Stimulated activated CD4-positive, alpha-beta T cell treated with anti-CD3 and anti-CD28 coated beads, Interleukin-2, amount 100 ng/mL, for 48 hours (primary cell): ENCODE measurements around the gene TOP3B.
A peak's percentile ranks its signal among the peaks of the same experiment; 100 is the strongest.

Experiments
- DNase-seq, 2 donors: peaks; one replicate each; pipeline ENCODE4 v3.0.0-alpha.2; 2020

TOP3B gene, protein sequence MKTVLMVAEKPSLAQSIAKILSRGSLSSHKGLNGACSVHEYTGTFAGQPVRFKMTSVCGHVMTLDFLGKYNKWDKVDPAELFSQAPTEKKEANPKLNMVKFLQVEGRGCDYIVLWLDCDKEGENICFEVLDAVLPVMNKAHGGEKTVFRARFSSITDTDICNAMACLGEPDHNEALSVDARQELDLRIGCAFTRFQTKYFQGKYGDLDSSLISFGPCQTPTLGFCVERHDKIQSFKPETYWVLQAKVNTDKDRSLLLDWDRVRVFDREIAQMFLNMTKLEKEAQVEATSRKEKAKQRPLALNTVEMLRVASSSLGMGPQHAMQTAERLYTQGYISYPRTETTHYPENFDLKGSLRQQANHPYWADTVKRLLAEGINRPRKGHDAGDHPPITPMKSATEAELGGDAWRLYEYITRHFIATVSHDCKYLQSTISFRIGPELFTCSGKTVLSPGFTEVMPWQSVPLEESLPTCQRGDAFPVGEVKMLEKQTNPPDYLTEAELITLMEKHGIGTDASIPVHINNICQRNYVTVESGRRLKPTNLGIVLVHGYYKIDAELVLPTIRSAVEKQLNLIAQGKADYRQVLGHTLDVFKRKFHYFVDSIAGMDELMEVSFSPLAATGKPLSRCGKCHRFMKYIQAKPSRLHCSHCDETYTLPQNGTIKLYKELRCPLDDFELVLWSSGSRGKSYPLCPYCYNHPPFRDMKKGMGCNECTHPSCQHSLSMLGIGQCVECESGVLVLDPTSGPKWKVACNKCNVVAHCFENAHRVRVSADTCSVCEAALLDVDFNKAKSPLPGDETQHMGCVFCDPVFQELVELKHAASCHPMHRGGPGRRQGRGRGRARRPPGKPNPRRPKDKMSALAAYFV

DNA sequence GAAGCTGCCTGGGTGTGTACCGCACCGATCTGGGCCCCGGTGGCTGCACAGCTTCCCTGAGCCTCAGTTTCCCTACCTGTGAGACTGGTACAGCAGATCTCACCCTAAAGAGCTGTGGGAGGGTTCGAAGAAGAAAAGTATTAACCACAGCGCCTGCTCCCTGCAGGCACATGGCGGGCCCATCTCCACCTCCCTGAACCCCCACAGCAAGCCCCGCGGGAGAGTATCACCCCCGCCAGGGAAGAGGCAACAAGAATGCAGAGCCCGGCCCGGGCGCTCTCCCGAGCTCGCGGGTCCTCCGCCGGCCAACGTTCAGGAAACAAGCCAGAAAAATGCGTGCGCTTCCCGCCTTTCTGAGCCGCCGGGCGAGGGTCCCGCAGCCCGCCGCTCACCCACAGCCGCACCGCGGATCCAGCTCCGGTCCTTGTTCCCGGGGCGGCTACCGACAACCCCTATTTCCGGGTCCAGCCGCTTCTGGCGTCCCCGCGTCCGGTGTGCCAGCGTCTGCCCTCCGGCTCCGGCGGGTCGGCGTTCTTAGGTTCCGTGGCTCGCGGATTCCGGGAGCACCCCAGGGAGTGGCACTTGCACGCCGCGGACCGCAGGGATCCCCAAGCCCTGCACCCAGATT, at the start of gene TOP3B:
Gene TOP3B (minus strand): TSS at position 450 of the 628 bp plus-strand sequence. CDS start 7,078 bp downstream, outside the sequence.
- peak; percentile 87 to 88 for DNase-seq

DNA sequence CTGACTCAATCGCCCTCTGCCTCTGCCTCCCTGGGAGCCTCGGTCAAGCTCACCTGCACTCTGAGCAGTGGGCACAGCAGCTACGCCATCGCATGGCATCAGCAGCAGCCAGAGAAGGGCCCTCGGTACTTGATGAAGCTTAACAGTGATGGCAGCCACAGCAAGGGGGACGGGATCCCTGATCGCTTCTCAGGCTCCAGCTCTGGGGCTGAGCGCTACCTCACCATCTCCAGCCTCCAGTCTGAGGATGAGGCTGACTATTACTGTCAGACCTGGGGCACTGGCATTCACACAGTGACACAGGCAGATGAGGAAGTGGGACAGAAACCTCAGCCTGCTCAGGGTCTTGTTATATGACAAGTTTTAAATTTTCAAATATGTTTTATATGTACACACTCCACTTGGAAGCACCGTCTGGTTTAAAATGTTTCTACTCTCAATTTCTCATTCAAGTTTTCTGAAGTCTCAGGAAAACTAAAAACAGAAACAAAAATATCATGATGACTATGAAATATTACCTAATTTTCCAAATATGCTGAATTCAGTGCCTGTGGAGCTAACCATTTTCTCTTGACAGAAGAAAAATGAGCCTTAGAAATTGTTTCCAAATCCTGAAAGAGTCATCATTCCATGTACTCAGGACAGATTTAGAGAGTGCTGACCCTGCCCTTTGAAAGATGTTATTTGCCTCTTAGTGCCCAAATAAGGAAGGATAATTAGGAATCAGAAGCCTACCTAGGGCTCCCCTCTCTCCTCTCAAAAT, 48.8 kb upstream of the TOP3B start:
- no peak for DNase-seq

GRCh38 chr22:22030493-22031182, 48.1 kb upstream of the TOP3B start:
- DNase-seq = no peak

GRCh38 chr22:22027955-22028354, 45.4 kb upstream of the TOP3B start:
- no peak for DNase-seq

GRCh38 chr22:22026157-22026831, 43.7 kb upstream of the TOP3B start:
- no peak for DNase-seq

GRCh38 chr22:22025320-22026156, 43.0 kb upstream of the TOP3B start:
- no peak for DNase-seq

DNA sequence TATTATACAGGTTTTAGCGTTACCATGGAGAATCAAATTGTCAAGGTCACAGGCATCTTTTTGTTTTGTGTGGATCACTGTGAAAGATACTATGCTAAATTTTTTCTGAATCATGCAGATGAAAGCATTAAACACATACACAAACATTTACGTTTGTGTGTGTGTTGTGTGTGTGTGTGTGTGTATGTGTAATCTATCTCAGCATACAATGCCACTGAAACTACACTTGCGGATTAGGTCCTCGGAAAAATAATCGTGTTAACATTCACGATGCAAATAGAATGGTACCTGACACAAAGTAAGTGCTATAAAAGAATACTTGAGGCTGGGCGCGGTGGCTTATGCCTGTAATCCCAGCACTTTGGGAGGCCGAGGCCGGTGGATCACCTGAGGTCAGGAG, 41.9 kb upstream of the TOP3B start:
- no peak for DNase-seq

DNA sequence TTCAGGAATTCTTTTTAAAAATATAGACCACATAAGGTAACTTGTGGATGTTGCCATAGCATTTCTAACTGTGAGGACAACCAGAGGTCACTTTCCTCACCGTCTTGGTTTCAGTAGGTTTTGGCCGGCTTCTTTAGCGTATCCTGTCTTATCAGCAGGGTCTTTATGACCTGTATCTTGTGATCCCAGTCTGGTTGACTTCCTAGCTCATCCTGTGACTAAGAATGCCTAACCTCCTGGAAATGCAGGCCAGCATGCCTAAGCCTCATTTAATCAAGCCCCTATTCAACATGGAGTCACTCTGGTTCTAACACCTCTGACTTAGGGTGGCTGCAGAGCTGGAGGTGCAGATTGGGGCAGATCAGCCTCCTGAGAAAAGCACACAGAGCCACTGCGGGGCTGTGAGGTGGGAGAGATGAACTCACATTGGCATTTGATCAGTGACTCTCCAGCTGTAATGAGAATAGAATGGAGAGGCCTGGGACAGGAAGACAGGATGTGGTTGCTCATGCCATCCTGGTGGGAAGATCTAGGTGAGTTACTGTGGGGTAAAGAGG, 41.1 kb upstream of the TOP3B start:
- no peak for DNase-seq

DNA sequence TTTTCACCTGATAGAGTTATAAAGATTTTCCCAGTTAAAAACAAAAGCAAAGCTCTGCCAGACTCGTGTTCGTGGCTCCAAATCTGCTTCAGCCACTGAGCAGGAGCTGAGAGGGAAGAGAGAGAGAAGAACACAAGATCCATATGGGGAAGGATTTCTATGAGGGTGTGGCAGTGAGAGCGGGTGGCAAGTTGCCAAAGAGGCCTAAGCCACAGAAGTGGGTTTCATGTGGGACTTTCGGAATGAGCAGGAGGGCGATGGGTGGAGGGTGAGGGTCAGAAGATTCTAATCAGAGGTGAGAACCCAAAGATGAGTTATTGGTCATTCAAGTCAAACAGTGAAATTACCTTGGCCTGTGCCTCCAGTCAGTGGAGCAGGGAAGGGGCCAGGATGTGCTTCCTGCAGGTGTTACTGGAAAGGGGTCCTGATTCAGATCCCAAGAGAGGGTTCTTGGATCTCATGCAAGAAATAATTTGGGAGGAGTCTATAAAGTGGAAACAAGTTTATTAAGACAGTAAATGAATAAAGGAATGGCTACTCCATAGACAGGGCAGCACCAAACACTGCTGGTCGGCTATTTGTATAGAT, 40.5 kb upstream of the TOP3B start:
- DNase-seq = no peak

DNA sequence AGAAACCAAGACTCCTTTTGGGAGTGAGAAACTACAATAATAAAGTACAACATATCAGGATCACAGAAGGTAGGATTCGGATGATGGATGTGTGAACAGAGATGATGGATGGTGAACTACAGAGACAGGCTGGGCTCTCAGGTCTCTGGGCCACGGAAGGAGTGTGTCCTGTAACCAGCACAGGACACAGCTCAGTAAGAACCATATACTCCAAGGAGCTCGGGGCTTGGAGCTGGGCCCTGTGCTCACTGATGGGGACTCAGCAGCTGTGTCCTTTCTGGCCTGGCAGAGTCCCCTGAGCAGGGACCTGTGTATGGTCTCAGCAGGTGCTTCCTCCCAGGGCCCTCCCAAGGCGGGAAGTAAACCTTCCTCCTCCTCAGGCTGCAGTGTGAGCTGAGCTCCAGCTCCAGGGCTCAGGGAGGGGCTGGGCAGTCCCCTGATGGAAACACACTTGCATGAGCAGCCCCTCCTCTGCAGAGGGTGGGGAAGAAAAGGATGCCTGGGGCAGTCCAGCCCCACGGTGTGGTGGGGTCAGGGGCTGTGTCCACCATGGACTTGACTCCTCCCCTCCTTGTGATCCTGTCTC, 39.8 kb upstream of the TOP3B start:
- no peak for DNase-seq

DNA sequence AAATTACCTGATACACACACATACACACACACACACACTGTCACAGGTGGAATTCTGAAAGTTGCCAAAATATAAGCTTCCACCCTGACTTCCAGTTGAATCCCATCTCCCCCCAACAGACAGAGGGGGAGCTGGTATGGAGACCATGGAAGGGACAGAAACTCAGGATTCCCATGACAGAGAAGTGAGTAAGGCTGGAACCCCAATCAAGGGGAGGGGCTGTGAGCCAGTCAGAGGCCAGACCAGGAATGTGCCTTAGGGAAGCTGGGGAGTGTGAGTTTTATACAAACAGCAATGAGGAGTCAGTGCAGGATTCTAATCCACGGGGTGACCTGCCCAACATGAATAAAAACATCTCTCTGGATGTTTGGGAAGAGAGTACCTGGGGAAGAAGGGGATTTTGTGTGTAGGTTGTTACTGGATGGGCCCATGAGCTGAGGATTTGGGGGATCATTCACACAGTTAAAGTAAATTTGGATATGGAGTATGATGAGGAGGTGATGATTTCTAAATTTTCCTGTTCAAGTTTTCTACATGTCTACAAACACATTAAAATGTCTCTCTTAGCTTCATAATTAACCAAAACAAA, 38.7 kb upstream of the TOP3B start:
- no peak for DNase-seq

DNA sequence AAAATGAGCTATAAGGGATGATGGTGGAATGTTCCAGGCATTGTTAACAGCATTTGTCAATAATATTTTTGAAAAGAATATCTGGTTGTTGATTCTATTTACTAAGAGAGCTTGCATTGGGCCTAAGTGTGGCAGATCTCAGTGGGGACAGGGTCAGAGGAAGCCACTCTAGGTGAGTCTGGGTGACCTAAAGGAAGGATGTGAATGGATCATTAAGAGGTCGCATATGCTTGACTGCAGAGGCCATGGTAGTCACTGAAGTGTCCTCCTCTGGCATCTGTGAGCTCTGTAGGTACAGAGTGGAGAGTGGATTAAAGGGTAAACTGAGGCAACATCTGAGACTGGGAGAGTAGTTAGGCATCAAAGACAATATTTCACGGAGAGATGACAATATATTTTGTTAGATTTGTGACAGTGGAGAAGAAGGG, 37.9 kb upstream of the TOP3B start:
- DNase-seq = no peak

- no peak for DNase-seq
Measured at GRCh38 chr22:22019659-22020424, 37.3 kb upstream of the TOP3B start.

DNA sequence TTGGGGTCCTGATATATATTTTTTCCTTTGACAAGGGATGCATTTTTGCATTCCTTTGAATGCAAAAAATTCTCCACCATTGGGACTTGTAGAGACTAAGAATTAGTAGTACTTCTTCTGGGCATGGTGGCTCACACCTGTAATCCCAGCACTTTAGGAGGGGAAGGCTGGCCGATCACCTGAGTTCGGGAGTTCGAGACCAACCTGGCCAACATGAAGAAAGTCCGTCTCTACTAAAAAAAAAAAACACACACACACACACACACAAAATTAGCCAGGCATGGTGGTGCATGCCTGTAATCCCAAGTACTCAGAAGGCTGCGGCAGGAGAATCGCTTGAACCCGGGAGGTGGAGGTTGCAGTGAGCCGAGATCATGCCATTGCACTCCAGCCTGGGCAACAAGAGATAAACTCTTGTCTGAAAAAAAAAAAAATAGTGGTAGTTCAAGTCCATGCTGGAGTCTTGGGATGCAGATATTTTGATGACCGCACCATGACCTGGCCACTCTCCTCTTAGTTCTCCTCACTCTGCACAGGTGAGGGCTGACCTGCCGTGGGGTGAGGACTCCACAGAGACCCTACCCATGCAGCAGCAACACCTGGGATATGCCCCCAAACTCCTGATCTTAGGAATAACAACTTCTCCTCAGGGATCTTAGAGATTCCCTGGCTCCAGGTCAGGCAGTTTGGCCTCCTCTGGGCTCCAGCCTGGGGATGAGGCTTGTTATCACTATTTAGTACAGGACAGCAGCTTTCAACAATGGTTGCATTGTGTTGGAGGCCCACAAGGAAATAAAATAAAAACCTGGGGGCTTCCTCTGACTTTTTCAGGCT, 36.5 kb upstream of the TOP3B start:
- DNase-seq = no peak

GRCh38 chr22:22015631-22016030, 33.0 kb upstream of the TOP3B start:
- no peak for DNase-seq

DNA sequence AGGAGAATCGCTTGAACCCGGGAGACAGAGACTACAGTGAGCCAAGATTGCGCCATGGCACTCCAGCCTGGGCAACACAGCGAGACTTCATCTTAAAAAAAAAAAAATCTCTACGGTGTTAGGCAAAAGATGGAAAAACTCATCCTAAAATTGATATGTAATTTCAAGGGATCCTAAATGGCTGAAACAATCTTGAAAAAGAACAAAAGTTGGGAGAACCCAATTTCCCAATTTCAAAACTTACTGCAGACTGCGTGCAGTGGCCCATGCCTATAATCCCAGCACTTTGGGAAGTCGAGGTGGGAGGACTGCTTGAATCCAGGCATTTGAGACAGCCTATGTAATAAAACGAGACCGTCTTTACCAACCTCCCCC, 31.7 kb upstream of the TOP3B start:
- DNase-seq = no peak

DNA sequence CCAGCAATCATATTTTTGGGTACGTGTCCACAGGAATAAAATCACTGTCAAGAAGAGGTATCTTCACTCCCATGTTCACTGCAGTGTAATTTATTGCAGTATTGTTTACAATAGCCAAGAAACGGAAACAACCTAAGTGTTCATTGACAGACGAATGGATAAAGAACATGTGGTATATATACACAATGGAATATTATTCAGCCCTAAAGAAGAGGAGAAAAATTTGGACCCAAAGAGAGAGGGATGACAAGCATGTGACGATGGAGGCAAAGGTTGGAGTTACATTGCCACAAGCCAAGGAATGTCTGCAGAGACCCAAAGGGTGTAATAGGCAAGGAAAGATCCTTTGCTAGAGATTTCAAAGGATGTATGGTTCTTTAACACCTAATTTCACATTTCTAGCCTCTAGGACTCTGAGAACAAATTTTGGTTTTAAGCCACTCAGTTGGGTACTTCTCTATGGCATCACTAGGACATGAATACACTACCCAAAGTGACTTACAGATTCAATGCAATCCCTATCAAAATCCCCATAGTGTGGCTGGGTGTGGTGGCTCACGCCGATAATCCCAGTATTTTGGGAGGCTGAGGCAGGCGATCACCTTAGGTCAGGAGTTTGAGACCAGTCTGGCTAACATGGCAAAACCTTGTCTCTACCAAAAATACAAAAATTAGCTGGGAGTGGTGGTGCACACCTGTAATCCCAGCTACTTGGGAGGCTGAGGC, 31.1 kb upstream of the TOP3B start:
- no peak for DNase-seq
